Ishikawa (cell line): Measurements from ENCODE around the gene PDE1A.

Source experiments
- CEBPB ChIP-seq: IDR thresholded peaks from 2 replicates; pipeline ENCODE4 v1.6.1; 2012
- CREB1 ChIP-seq: IDR thresholded peaks from 2 replicates; pipeline ENCODE4 v1.6.1; 2012; ENCODE audit warnings: low read depth
- EGR1 ChIP-seq: IDR thresholded peaks from 2 replicates; pipeline ENCODE4 v1.6.1; 2012
- EP300 ChIP-seq: IDR thresholded peaks from 2 replicates; pipeline ENCODE4 v1.6.1; 2012; ENCODE audit warnings: borderline replicate concordance
- FOXM1 ChIP-seq: IDR thresholded peaks from 2 replicates; pipeline ENCODE4 v1.6.1; 2012; ENCODE audit warnings: low read depth, borderline replicate concordance
- NFIC ChIP-seq: IDR thresholded peaks from 2 replicates; pipeline ENCODE4 v1.6.1; 2012
- RAD21 ChIP-seq: IDR thresholded peaks from 2 replicates; pipeline ENCODE4 v1.6.1; 2012; ENCODE audit warnings: low read depth
- TAF1 ChIP-seq: IDR thresholded peaks from 2 replicates; pipeline ENCODE4 v1.6.1; 2012; ENCODE audit warnings: low read depth, mild to moderate bottlenecking
- TCF12 ChIP-seq: IDR thresholded peaks from 2 replicates; pipeline ENCODE4 v1.6.1; 2012; ENCODE audit warnings: low read depth
- TEAD4 ChIP-seq: IDR thresholded peaks from 2 replicates; pipeline ENCODE4 v1.6.1; 2012
- YY1 ChIP-seq: IDR thresholded peaks from 2 replicates; pipeline ENCODE4 v1.6.1; 2012; ENCODE audit warnings: low read depth
- ZBTB7A ChIP-seq: IDR thresholded peaks from 2 replicates; pipeline ENCODE4 v1.6.1; 2012; ENCODE audit warnings: low read depth
- TF ChIP-seq, protein P1 (sequence below): IDR thresholded peaks from 2 replicates; pipeline ENCODE4 v1.6.1; 2012
- TF ChIP-seq, protein P2 (sequence below): IDR thresholded peaks from 2 replicates; pipeline ENCODE4 v1.6.1; 2012
- TF ChIP-seq, protein P3 (sequence below): IDR thresholded peaks from 2 replicates; pipeline ENCODE4 v1.6.1; 2012; ENCODE audit warnings: low read depth, mild to moderate bottlenecking

PDE1A gene

DNA sequence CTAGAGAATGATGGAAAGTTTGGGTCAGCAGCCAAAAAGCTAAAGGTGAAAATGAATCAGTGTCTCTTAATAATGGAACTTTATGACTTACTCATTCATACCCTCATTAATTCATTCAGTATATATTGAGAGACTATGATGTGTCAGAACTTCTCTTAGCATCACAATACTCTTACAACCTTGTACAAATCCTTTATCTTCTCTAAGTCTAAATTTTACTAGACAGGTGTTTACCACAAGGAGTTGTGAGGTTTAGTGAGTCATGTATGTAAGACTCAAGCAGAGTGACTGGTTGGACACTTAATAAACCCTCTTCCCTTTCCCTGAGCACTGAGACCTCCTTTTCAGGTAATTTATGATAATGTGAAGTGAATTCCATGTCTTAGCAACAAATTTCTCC, 311.6 kb downstream of the PDE1A start:
- TF ChIP-seq EGR1 (no peak), TCF12 (no peak), TEAD4 (no peak), NFIC (no peak), CREB1 (no peak), CEBPB (no peak), FOXM1 (no peak), RAD21 (no peak), TAF1 (no peak), YY1 (no peak), ZBTB7A (no peak), EP300 (no peak)
- TF ChIP-seq, protein P1, sequence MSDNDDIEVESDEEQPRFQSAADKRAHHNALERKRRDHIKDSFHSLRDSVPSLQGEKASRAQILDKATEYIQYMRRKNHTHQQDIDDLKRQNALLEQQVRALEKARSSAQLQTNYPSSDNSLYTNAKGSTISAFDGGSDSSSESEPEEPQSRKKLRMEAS = no peak
- TF ChIP-seq, protein P2, sequence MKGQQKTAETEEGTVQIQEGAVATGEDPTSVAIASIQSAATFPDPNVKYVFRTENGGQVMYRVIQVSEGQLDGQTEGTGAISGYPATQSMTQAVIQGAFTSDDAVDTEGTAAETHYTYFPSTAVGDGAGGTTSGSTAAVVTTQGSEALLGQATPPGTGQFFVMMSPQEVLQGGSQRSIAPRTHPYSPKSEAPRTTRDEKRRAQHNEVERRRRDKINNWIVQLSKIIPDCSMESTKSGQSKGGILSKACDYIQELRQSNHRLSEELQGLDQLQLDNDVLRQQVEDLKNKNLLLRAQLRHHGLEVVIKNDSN = no peak
- TF ChIP-seq, protein P3, sequence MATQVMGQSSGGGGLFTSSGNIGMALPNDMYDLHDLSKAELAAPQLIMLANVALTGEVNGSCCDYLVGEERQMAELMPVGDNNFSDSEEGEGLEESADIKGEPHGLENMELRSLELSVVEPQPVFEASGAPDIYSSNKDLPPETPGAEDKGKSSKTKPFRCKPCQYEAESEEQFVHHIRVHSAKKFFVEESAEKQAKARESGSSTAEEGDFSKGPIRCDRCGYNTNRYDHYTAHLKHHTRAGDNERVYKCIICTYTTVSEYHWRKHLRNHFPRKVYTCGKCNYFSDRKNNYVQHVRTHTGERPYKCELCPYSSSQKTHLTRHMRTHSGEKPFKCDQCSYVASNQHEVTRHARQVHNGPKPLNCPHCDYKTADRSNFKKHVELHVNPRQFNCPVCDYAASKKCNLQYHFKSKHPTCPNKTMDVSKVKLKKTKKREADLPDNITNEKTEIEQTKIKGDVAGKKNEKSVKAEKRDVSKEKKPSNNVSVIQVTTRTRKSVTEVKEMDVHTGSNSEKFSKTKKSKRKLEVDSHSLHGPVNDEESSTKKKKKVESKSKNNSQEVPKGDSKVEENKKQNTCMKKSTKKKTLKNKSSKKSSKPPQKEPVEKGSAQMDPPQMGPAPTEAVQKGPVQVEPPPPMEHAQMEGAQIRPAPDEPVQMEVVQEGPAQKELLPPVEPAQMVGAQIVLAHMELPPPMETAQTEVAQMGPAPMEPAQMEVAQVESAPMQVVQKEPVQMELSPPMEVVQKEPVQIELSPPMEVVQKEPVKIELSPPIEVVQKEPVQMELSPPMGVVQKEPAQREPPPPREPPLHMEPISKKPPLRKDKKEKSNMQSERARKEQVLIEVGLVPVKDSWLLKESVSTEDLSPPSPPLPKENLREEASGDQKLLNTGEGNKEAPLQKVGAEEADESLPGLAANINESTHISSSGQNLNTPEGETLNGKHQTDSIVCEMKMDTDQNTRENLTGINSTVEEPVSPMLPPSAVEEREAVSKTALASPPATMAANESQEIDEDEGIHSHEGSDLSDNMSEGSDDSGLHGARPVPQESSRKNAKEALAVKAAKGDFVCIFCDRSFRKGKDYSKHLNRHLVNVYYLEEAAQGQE = no peak

DNA sequence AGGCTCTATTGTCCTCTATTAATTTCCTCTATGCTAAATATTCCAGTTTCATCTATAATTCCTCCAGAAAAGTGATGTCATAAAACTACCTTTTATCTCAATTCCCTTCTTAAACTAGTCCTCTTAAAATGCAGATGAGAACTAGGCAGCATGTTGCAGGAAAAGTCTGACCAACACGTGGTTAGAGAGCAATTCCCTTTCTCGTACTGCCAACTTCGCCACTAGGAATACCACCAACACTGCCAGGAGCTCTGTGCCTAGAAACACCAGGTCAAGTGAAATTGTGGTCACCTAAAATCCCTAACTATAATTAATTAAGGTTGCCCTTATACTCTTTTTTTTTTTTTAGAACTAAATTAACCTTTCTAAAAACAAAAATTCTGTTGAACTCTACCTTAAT, 313.5 kb downstream of the PDE1A start:
- TF ChIP-seq EP300 = no peak
- TF ChIP-seq FOXM1 = no peak
- TF ChIP-seq CEBPB = no peak

DNA sequence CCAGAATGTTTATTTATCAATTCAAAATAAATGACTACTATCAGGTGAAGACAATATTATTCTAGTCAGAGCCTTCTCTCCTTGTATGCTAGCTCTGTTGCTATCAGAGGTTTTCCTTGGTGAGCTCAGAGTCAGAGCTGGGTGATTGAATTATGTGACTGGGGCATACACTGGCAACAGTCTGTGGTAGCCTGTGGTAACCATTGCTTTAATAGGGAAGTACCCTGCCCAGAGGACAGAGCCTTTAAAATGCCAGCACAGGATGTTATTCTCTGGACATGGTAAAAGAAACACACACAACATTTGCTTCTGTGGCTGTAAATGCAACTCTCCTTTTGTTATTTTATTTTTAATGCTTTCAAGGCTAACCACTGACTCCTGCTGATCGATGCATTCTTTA, 316.5 kb downstream of the PDE1A start:
- TF ChIP-seq TAF1 (no peak), EP300 (no peak), TCF12 (no peak), YY1 (no peak), TEAD4 (no peak), EGR1 (no peak)
- TF ChIP-seq, protein P3 = no peak

DNA sequence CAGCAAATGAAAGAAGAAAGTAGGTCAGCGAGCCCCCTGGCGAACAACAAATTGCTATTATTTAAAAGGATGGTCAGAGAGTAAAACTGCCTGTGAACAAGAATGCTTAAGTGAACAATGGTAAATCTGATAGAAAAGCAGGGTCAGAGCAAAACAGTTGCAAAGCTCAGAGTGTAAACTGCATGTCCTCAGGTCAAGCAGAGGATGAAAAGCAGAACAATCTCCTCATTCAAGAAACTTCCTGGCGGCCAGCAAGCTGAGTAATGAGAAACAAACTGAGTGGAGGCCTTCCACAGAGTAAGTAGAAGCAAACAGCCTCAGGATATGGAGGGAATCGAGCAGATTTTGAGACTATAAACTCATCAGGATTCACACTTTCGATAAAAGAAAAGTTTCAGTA, 323.3 kb downstream of the PDE1A start:
- TF ChIP-seq, protein P1 = no peak
- TF ChIP-seq FOXM1 (no peak), RAD21 (no peak), TEAD4 (no peak), CREB1 (no peak), NFIC (no peak)

DNA sequence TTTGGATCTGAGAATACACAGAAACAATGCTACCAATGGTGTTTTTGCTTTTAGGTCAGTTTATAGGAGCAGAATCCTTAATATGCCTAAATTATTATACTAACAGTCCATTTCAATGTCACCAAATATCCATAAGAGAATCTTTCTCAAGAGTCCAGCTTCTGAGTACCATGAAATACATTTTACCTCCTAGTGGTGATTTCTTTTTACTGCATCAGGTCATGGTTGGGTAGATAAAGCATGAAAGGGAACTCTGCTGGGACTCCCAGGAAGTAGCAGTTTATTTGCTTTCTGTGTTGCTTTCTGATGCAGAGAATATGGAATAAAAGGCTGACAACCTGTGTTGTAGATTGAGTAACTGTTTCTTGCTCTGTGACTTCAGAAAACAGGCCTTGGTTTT, 325.6 kb downstream of the PDE1A start:
- TF ChIP-seq YY1 (no peak), EP300 (no peak), TCF12 (no peak), NFIC (no peak), FOXM1 (no peak), TEAD4 (no peak), TAF1 (no peak), RAD21 (no peak), CEBPB (no peak), CREB1 (no peak), ZBTB7A (no peak), EGR1 (no peak)
- TF ChIP-seq, protein P2 = no peak
- TF ChIP-seq, protein P3 = no peak
- TF ChIP-seq, protein P1 = no peak
